ENCODE results near the gene TCEANC2.
A peak's percentile ranks its signal among the peaks of the same experiment; 100 is the strongest.
"Not testable (repeated sequence)": the region's sequence is repeated elsewhere in the genome, so short reads cannot be mapped to it uniquely, and the experiment has no call there.

TCEANC2 gene

GRCh38 chr1:54013393-54014008 is 39.9 kb upstream of the TCEANC2 start:
- Histone ChIP-seq H3K4me3 (ENCODE audit: low read length) (no peak overlapping the region), H3K9me3 (ENCODE audit: control insufficient read depth, low read length) (no peaks in the 10 kb centered on the region), H3K27me3 (ENCODE audit: control insufficient read depth, insufficient read depth, low read length) (no peaks in the 10 kb centered on the region), H3K9ac (ENCODE audit: low read length) (no peak overlapping the region), H3K36me3 (ENCODE audit: control insufficient read depth, insufficient read depth, low read length) (no peaks in the 10 kb centered on the region), H3K4me1 (ENCODE audit: control insufficient read depth, insufficient read depth, low read length) (peaks cover 34% of the 10 kb centered on the region)

GRCh38 chr1:54014009-54014629 is 39.3 kb upstream of the TCEANC2 start:
- no peaks in the 10 kb centered on the region for H3K36me3 ChIP-seq (ENCODE audit: control insufficient read depth, insufficient read depth, low read length)
- no peaks in the 10 kb centered on the region for H3K27me3 ChIP-seq (ENCODE audit: control insufficient read depth, insufficient read depth, low read length)
- H3K9me3 ChIP-seq (ENCODE audit: control insufficient read depth, low read length) = no peaks in the 10 kb centered on the region

GRCh38 chr1:54016343-54017282 is 36.8 kb upstream of the TCEANC2 start:
- no peaks in the 10 kb centered on the region for H3K27me3 ChIP-seq (ENCODE audit: control insufficient read depth, insufficient read depth, low read length)
- peak overlapping the region; percentile 51 for H3K9ac ChIP-seq (ENCODE audit: low read length)
- peak overlapping the region; percentile 28 for H3K4me3 ChIP-seq (ENCODE audit: low read length)
- no peaks in the 10 kb centered on the region for H3K36me3 ChIP-seq (ENCODE audit: control insufficient read depth, insufficient read depth, low read length)
- peaks cover 34% of the 10 kb centered on the region for H3K4me1 ChIP-seq (ENCODE audit: control insufficient read depth, insufficient read depth, low read length)
- no peaks in the 10 kb centered on the region for H3K9me3 ChIP-seq (ENCODE audit: control insufficient read depth, low read length)

More at GRCh38 chr1:54014009-54014629, 39.3 kb upstream of the TCEANC2 start:
- Histone ChIP-seq H3K4me3 (ENCODE audit: low read length) (no peak overlapping the region), H3K4me1 (ENCODE audit: control insufficient read depth, insufficient read depth, low read length) (peaks cover 34% of the 10 kb centered on the region), H3K9ac (ENCODE audit: low read length) (no peak overlapping the region)

- Histone ChIP-seq H3K9me3 (ENCODE audit: control insufficient read depth, low read length) (no peaks in the 10 kb centered on the region), H3K27me3 (ENCODE audit: control insufficient read depth, insufficient read depth, low read length) (no peaks in the 10 kb centered on the region), H3K4me3 (ENCODE audit: low read length) (peak within 1 kb of the TSS; percentile 28), H3K9ac (ENCODE audit: low read length) (no peak within 1 kb of the TSS), H3K36me3 (ENCODE audit: control insufficient read depth, insufficient read depth, low read length) (no peaks in the 10 kb centered on the region), H3K4me1 (ENCODE audit: control insufficient read depth, insufficient read depth, low read length) (peaks cover 34% of the 10 kb centered on the region)
Observed at GRCh38 chr1:54017979-54018378, 35.4 kb upstream of the TCEANC2 start, which contains the start of gene LDLRAD1. Gene LDLRAD1, minus strand, starts transcription at chr1:54018186. Its CDS starts 74 bp downstream, at chr1:54018112.

GRCh38 chr1:54018635-54019034 is 34.8 kb upstream of the TCEANC2 start:
- no peaks in the 10 kb centered on the region for H3K9me3 ChIP-seq (ENCODE audit: control insufficient read depth, low read length)
- no peaks in the 10 kb centered on the region for H3K36me3 ChIP-seq (ENCODE audit: control insufficient read depth, insufficient read depth, low read length)
- no peaks in the 10 kb centered on the region for H3K27me3 ChIP-seq (ENCODE audit: control insufficient read depth, insufficient read depth, low read length)
- H3K4me3 ChIP-seq (ENCODE audit: low read length) = no peak overlapping the region
- H3K4me1 ChIP-seq (ENCODE audit: control insufficient read depth, insufficient read depth, low read length) = peaks cover 34% of the 10 kb centered on the region
- H3K9ac ChIP-seq (ENCODE audit: low read length) = no peak overlapping the region

GRCh38 chr1:54019562-54020176 is 33.7 kb upstream of the TCEANC2 start:
- not testable (repeated sequence) for H3K4me3 ChIP-seq (ENCODE audit: low read length); H3K27me3 ChIP-seq (ENCODE audit: control insufficient read depth, insufficient read depth, low read length); H3K9ac ChIP-seq (ENCODE audit: low read length); H3K36me3 ChIP-seq (ENCODE audit: control insufficient read depth, insufficient read depth, low read length); H3K9me3 ChIP-seq (ENCODE audit: control insufficient read depth, low read length)
- peaks cover 34% of the 10 kb centered on the region for H3K4me1 ChIP-seq (ENCODE audit: control insufficient read depth, insufficient read depth, low read length)

- peaks cover 13% of the 10 kb centered on the region for H3K4me1 ChIP-seq (ENCODE audit: control insufficient read depth, insufficient read depth, low read length)
- H3K36me3 ChIP-seq (ENCODE audit: control insufficient read depth, insufficient read depth, low read length) = no peaks in the 10 kb centered on the region
- H3K27me3 ChIP-seq (ENCODE audit: control insufficient read depth, insufficient read depth, low read length) = no peaks in the 10 kb centered on the region
- H3K9me3 ChIP-seq (ENCODE audit: control insufficient read depth, low read length) = no peaks in the 10 kb centered on the region
- no peak overlapping the region for H3K4me3 ChIP-seq (ENCODE audit: low read length)
- no peak overlapping the region for H3K9ac ChIP-seq (ENCODE audit: low read length)
Observed at GRCh38 chr1:54024358-54024757, 29.1 kb upstream of the TCEANC2 start.

- H3K4me1 ChIP-seq (ENCODE audit: control insufficient read depth, insufficient read depth, low read length) = peaks cover 13% of the 10 kb centered on the region
- not testable (repeated sequence) for H3K9ac ChIP-seq (ENCODE audit: low read length); H3K4me3 ChIP-seq (ENCODE audit: low read length); H3K27me3 ChIP-seq (ENCODE audit: control insufficient read depth, insufficient read depth, low read length); H3K36me3 ChIP-seq (ENCODE audit: control insufficient read depth, insufficient read depth, low read length); H3K9me3 ChIP-seq (ENCODE audit: control insufficient read depth, low read length)
Observed at GRCh38 chr1:54024811-54025210, 28.6 kb upstream of the TCEANC2 start.

- Histone ChIP-seq H3K9me3 (ENCODE audit: control insufficient read depth, low read length) (no peaks in the 10 kb centered on the region), H3K27me3 (ENCODE audit: control insufficient read depth, insufficient read depth, low read length) (no peaks in the 10 kb centered on the region), H3K9ac (ENCODE audit: low read length) (no peak overlapping the region), H3K4me1 (ENCODE audit: control insufficient read depth, insufficient read depth, low read length) (peaks cover 13% of the 10 kb centered on the region), H3K4me3 (ENCODE audit: low read length) (no peak overlapping the region), H3K36me3 (ENCODE audit: control insufficient read depth, insufficient read depth, low read length) (no peaks in the 10 kb centered on the region)
Observed at GRCh38 chr1:54027848-54028247, 25.6 kb upstream of the TCEANC2 start.

- Histone ChIP-seq H3K27me3 (ENCODE audit: control insufficient read depth, insufficient read depth, low read length) (no peaks in the 10 kb centered on the region), H3K9ac (ENCODE audit: low read length) (peak overlapping the region; percentile 6), H3K36me3 (ENCODE audit: control insufficient read depth, insufficient read depth, low read length) (no peaks in the 10 kb centered on the region), H3K4me1 (ENCODE audit: control insufficient read depth, insufficient read depth, low read length) (peaks cover 13% of the 10 kb centered on the region), H3K9me3 (ENCODE audit: control insufficient read depth, low read length) (no peaks in the 10 kb centered on the region), H3K4me3 (ENCODE audit: low read length) (no peak overlapping the region)
Observed at GRCh38 chr1:54028306-54029251, 24.8 kb upstream of the TCEANC2 start.

GRCh38 chr1:54037476-54037875 is 15.9 kb upstream of the TCEANC2 start:
- H3K36me3 ChIP-seq (ENCODE audit: control insufficient read depth, insufficient read depth, low read length) = peaks cover 9% of the 10 kb centered on the region

More at GRCh38 chr1:54037476-54037875, 15.9 kb upstream of the TCEANC2 start:
- H3K9ac ChIP-seq (ENCODE audit: low read length) = no peak overlapping the region
- no peak overlapping the region for H3K4me3 ChIP-seq (ENCODE audit: low read length)
- no peaks in the 10 kb centered on the region for H3K27me3 ChIP-seq (ENCODE audit: control insufficient read depth, insufficient read depth, low read length)
- H3K9me3 ChIP-seq (ENCODE audit: control insufficient read depth, low read length) = no peaks in the 10 kb centered on the region
- H3K4me1 ChIP-seq (ENCODE audit: control insufficient read depth, insufficient read depth, low read length) = peaks cover 6% of the 10 kb centered on the region
